CD4-positive, alpha-beta T cell (primary cell): ENCODE results near the gene PSME1. TPM values are rescaled to one million over a fixed set of nuclear protein-coding genes. Genes with fewer than 3 reads are reported as not detected.

Experiments
- ATAC-seq: fragments of 200-7000 bp; cut with Tn5 transposase; one replicate; pipeline ENCODE4 v1.10.0; 2022; ENCODE audit warnings: mild to moderate bottlenecking; ENCODE audit not compliant: poor library complexity
- CTCF ChIA-PET: fragments of 350-600 bp; sonication (Branson Sonifier 250); formaldehyde crosslinking; loops from one replicate; lab custom pipeline; 2021; ENCODE audit warnings: antibody characterized with exemption, inconsistent platforms; lab: Charles Lee
- POLR2A ChIA-PET: fragments of 350-600 bp; sonication (Branson Sonifier 250); formaldehyde crosslinking; loops from one replicate; lab custom pipeline; 2021; ENCODE audit warnings: antibody characterized with exemption, inconsistent platforms; lab: Charles Lee
- DNase-seq, 14 experiments: peaks; one replicate each; pipeline ENCODE4 v3.0.0-alpha.2; 2013 to 2020; ENCODE audit warnings: mixed read lengths in 2 of 14
- H3K27ac ChIP-seq, 2 donors: one replicate each; pipeline versions ENCODE4 v1.5.1 to v1.7.0; 2013; ENCODE audit warnings: low read length in 2 of 2, low read depth in 1 of 2, mild to moderate bottlenecking in 1 of 2
- H3K27me3 ChIP-seq, 2 experiments: 1 replicate in 1 of 2; 2 replicates in 1 of 2; pipeline versions ENCODE4 v1.6.1 to v1.7.0; 2013; ENCODE audit warnings: low read length in 2 of 2, control low read depth in 1 of 2, mild to moderate bottlenecking in 1 of 2, moderate library complexity in 1 of 2; ENCODE audit not compliant: insufficient read depth in 2 of 2, control insufficient read depth in 1 of 2
- H3K36me3 ChIP-seq: one replicate; pipeline ENCODE4 v1.6.1; 2013; ENCODE audit warnings: low read length, control low read depth; ENCODE audit not compliant: insufficient read depth
- H3K4me1 ChIP-seq: one replicate; pipeline ENCODE4 v1.6.1; 2013; ENCODE audit warnings: low read length, control low read depth; ENCODE audit not compliant: insufficient read depth
- H3K4me3 ChIP-seq: one replicate; pipeline ENCODE4 v1.5.1; 2013; ENCODE audit warnings: mild to moderate bottlenecking, low read length, moderate library complexity
- H3K9me3 ChIP-seq, 2 experiments: 1 replicate in 1 of 2; 2 replicates in 1 of 2; pipeline versions ENCODE4 v1.6.1 to v1.7.0; 2013; ENCODE audit warnings: low read length in 2 of 2, mild to moderate bottlenecking in 2 of 2, control low read depth in 1 of 2, moderate library complexity in 1 of 2; ENCODE audit not compliant: control insufficient read depth in 1 of 2, insufficient read depth in 1 of 2
- H3K27ac Mint-ChIP-seq: one replicate; pipeline ENCODE4 v1.8.0; 2020; ENCODE audit warnings: mixed read lengths
- H3K27me3 Mint-ChIP-seq: one replicate; pipeline ENCODE4 v1.8.0; 2021; ENCODE audit warnings: mixed read lengths
- H3K36me3 Mint-ChIP-seq: one replicate; pipeline ENCODE4 v1.8.0; 2021; ENCODE audit warnings: low read depth, mixed read lengths
- H3K4me1 Mint-ChIP-seq: one replicate; pipeline ENCODE4 v1.8.0; 2021; ENCODE audit warnings: low read depth, mixed read lengths
- H3K4me3 Mint-ChIP-seq: one replicate; pipeline ENCODE4 v1.8.0; 2020; ENCODE audit warnings: mild to moderate bottlenecking, mixed read lengths
- H3K9me3 Mint-ChIP-seq: one replicate; pipeline ENCODE4 v1.8.0; 2020; ENCODE audit warnings: mixed read lengths
- CTCF ChIP-seq: fragments of 200-600 bp; IDR thresholded peaks from one replicate; pipeline ENCODE4 v1.8.0; 2022; ENCODE audit warnings: antibody characterized with exemption, mild to moderate bottlenecking
- intact Hi-C, 2 experiments: fragments of 100-400 bp; cut with DNase I in 1 of 2; cut with micrococcal nuclease in 1 of 2; formaldehyde crosslinking; loops; one replicate each; pipeline versions ENCODE4 v1.15.1 to v1.9.0; 2023 to 2025; cut with DNase I, micrococcal nuclease
- total RNA-seq, 174 experiments: library from RNA in 2 of 174; stranded (reverse) in 2 of 174; gene quantifications; one replicate each; pipeline ENCODE4 v1.2.3 and lab custom pipeline; 2021 to 2026

PSME1 gene
- total RNA-seq, 2 experiments from 2014 or later = 166 to 171 TPM

- H3K4me3 ChIP-seq = no peak overlapping the region
- peaks cover 18% of the 10 kb centered on the region for H3K36me3 ChIP-seq
- H3K27me3 ChIP-seq = no peaks in the 10 kb centered on the region
- DNase-seq (no peak), ATAC-seq (no peak)
- H3K4me1 ChIP-seq = peaks cover 17% of the 10 kb centered on the region
- H3K27ac ChIP-seq = no peak overlapping the region
- TF ChIP-seq CTCF = no peak
- Mint-ChIP-seq H3K27ac (no peak overlapping the region), H3K9me3 (no peaks in the 10 kb centered on the region), H3K36me3 (peaks cover 22% of the 10 kb centered on the region), H3K27me3 (no peaks in the 10 kb centered on the region), H3K4me3 (no peak overlapping the region), H3K4me1 (peaks cover 10% of the 10 kb centered on the region)
- no peaks in the 10 kb centered on the region for H3K9me3 ChIP-seq
- intact Hi-C loops = loop anchor here in 1 of 2 experiments (5.0 kb wide), 1 partner anchor 119 kb away; the partner anchor contains the start of gene DHRS4L2
- CTCF ChIA-PET = interaction anchor here (1.2 to 5.3 kb wide), 6 partner anchors 12 to 70 kb away, joined by 3 to 63 read pairs (median 6); partner anchors contain the start of genes IRF9 and PCK2
- POLR2A ChIA-PET = interaction anchor here (1.2 to 5.2 kb wide), 3 partner anchors 12 to 497 kb away, joined by 3 to 72 read pairs (median 3); partner anchors contain the start of gene PCK2
These were observed 29.2 kb upstream of the PSME1 start for GRCh38 chr14:24106672-24107271.

GRCh38 chr14:24108336-24108874 is 27.6 kb upstream of the PSME1 start:
- no peaks in the 10 kb centered on the region for H3K27me3 Mint-ChIP-seq
- peak overlapping the region; percentile 83 for H3K4me3 Mint-ChIP-seq
- peak; percentile 25 for ATAC-seq
- peaks cover 20% of the 10 kb centered on the region for H3K4me1 ChIP-seq
- DNase-seq = no peak
- ChIA-PET POLR2A (interaction anchor here (0.7 to 5.2 kb wide), 20 partner anchors 13 to 188 kb away, joined by 3 to 72 read pairs (median 7); partner anchors contain the start of genes CARMIL3, CHMP4A, DHRS4L2 and EMC9), CTCF (interaction anchor here (0.5 to 5.3 kb wide), 36 partner anchors 9 to 443 kb away, joined by 3 to 63 read pairs (median 4); partner anchors contain the start of genes CARMIL3, CBLN3, DHRS4L2 and EMC9)
- peaks cover 10% of the 10 kb centered on the region for H3K36me3 ChIP-seq
- H3K9me3 Mint-ChIP-seq = no peaks in the 10 kb centered on the region
- TF ChIP-seq CTCF = no peak
- H3K4me1 Mint-ChIP-seq = peaks cover 10% of the 10 kb centered on the region
- no peaks in the 10 kb centered on the region for H3K27me3 ChIP-seq
- no peak overlapping the region for H3K4me3 ChIP-seq
- peak overlapping the region; percentile 95 for H3K27ac Mint-ChIP-seq
- H3K27ac ChIP-seq = peak overlapping the region; percentile 28 to 39
- intact Hi-C loops = loop anchor here (1.0 to 5.0 kb wide), 4 partner anchors 14 to 121 kb away; partner anchors contain the start of genes DHRS4L2 (in 1 of the 2) and PCK2 (in 1 of the 2)
- H3K36me3 Mint-ChIP-seq = peaks cover 14% of the 10 kb centered on the region
- no peaks in the 10 kb centered on the region for H3K9me3 ChIP-seq

DNA sequence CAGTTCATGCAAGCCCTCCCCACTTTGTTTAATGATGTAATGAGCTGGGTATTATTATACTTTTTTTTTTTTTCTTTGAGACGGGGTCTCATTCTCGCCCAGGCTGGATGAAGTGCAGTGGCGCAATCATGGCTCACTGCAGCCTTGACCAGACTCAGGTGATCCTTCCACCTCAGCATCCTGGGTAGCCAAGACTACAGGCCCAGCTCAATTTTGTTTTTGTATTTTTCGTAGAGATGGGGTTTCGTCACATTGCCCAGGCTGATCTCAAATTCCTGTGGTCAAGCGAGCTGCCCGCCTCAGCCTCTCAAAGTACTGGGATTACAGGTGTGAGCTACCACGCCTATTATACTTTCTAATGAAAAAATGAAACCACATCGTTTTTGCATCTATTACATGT is 25.9 kb upstream of the PSME1 start:
- intact Hi-C loops = loop anchor here (5.0 to 10.0 kb wide), 4 partner anchors 187 to 643 kb away; partner anchors contain the start of genes AP1G2 (in 1 of the 2), DHRS1 (in 1 of the 2), NGDN (in 1 of the 2) and NOP9 (in 1 of the 2)
- no peak for DNase-seq
- ATAC-seq = no peak
- CTCF ChIA-PET = interaction anchor here (0.7 to 5.3 kb wide), 6 partner anchors 20 to 104 kb away, joined by 3 to 48 read pairs (median 13); partner anchors contain the start of genes EMC9, IRF9, PSME2 and RNF31
- Mint-ChIP-seq H3K4me1 (peaks cover 13% of the 10 kb centered on the region), H3K27ac (peak overlapping the region; percentile 95), H3K4me3 (no peak overlapping the region), H3K36me3 (peaks cover 18% of the 10 kb centered on the region), H3K27me3 (no peaks in the 10 kb centered on the region), H3K9me3 (no peaks in the 10 kb centered on the region)
- Histone ChIP-seq H3K27ac (no peak overlapping the region), H3K36me3 (no peaks in the 10 kb centered on the region), H3K9me3 (no peaks in the 10 kb centered on the region), H3K27me3 (no peaks in the 10 kb centered on the region), H3K4me1 (peaks cover 25% of the 10 kb centered on the region), H3K4me3 (no peak overlapping the region)
- POLR2A ChIA-PET = interaction anchor here (0.6 to 5.2 kb wide), 10 partner anchors 15 to 1015 kb away, joined by 3 to 72 read pairs (median 4); partner anchors contain the start of genes ACIN1, C14orf119, EMC9 and IRF9
- no peak for TF ChIP-seq CTCF
